Thyroid gland (tissue), 4 donors: Measurements from ENCODE around the gene COL8A1.

Experiments used
- POLR2A ChIP-seq, 2 donors: fragments of 450-650 bp; IDR thresholded peaks; one replicate each; pipeline ENCODE4 v1.6.1; 2017; ENCODE audit warnings: antibody characterized with exemption in 2 of 2, mild to moderate bottlenecking in 2 of 2, moderate library complexity in 1 of 2
- TF ChIP-seq, protein P1 (sequence below), 6 experiments: fragments of 200-600 bp in 3 of 6; fragments of 450-650 bp in 3 of 6; sonication (generic) in 3 of 6; IDR thresholded peaks; one replicate each; pipeline ENCODE4 v1.5.1; 2016 to 2019; ENCODE audit warnings: antibody characterized with exemption in 6 of 6, mild to moderate bottlenecking in 2 of 6, inconsistent platforms in 1 of 6, moderate library complexity in 1 of 6

DNA sequence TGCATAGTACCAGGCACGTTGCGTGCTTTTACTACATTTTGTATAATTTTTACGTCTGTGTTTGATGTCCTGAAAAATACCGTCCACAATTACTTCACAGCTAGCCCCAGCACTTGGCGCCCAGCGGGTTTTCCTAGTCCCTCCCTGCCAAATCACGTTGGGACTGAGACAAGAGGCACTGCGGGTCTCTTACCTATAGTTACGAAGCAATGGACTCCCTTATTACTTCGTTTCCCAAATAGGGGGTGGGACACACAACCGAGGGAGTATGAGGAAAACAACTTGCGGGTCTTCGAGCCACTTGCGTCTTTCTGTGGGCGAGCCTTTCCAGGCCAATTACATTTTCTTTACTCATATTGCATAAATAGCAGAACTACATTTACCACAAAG lies 178.6 kb downstream of the COL8A1 start:
- TF ChIP-seq, protein P1, sequence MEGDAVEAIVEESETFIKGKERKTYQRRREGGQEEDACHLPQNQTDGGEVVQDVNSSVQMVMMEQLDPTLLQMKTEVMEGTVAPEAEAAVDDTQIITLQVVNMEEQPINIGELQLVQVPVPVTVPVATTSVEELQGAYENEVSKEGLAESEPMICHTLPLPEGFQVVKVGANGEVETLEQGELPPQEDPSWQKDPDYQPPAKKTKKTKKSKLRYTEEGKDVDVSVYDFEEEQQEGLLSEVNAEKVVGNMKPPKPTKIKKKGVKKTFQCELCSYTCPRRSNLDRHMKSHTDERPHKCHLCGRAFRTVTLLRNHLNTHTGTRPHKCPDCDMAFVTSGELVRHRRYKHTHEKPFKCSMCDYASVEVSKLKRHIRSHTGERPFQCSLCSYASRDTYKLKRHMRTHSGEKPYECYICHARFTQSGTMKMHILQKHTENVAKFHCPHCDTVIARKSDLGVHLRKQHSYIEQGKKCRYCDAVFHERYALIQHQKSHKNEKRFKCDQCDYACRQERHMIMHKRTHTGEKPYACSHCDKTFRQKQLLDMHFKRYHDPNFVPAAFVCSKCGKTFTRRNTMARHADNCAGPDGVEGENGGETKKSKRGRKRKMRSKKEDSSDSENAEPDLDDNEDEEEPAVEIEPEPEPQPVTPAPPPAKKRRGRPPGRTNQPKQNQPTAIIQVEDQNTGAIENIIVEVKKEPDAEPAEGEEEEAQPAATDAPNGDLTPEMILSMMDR (IDR thresholded peaks at IDR 0.05) = no peak
- TF ChIP-seq POLR2A (IDR thresholded peaks at IDR 0.05) = no peak
